Measurements from ENCODE around the gene MIEN1. TPM values are rescaled to one million over a fixed set of nuclear protein-coding genes. Genes with fewer than 3 reads are reported as not detected.

The MIEN1 gene
- total RNA-seq, 4 donors from 2014 or later = 42.8 to 81.9 (median 67.7) TPM

DNA sequence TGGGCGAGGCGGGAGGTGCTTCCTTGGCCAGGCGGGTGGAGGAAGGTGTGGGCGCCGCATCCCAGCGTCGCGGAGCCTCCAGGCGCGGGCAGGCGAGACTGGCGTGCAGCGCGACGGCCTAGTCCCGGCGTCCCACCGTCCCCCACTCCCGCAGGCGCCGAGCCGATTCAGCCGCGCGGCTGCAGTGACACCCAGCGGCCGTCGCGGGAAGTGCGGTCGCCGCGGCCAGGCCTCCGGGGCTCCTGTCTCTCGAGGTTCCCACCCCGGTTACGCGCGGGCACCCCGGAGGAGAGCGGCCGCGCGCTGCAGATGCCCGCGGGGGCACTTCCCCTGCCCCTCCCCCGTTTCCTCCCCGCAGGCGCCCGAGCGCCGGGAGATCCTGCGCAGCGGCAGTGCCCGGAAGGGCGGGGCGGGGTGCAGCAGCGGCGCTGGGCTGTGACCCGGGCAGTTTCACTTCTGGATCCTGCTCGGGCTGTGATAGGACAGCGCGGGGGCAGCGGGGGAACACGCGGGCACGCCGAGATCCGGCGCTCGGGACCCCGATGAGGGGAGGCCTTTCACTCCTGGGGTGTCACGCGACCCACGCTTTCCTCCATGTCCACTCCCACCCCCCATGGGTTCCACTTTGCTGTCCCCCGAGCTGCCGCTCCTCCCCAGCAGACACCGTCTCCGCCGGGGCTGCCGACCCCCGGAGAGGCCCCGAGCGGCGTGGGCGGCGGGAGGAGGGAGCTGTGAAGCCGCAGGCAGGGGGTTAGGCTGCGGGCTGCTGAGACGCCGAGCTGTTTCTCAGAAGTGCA lies 24.0 kb upstream of the MIEN1 start:
- peak overlapping the region; percentile 62 to 85 (median 76) for H3K4me3 ChIP-seq
- TF ChIP-seq POLR2A (IDR thresholded peaks at IDR 0.05) = peak; percentile 51 to 67
- TF ChIP-seq, protein P1, sequence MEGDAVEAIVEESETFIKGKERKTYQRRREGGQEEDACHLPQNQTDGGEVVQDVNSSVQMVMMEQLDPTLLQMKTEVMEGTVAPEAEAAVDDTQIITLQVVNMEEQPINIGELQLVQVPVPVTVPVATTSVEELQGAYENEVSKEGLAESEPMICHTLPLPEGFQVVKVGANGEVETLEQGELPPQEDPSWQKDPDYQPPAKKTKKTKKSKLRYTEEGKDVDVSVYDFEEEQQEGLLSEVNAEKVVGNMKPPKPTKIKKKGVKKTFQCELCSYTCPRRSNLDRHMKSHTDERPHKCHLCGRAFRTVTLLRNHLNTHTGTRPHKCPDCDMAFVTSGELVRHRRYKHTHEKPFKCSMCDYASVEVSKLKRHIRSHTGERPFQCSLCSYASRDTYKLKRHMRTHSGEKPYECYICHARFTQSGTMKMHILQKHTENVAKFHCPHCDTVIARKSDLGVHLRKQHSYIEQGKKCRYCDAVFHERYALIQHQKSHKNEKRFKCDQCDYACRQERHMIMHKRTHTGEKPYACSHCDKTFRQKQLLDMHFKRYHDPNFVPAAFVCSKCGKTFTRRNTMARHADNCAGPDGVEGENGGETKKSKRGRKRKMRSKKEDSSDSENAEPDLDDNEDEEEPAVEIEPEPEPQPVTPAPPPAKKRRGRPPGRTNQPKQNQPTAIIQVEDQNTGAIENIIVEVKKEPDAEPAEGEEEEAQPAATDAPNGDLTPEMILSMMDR (IDR thresholded peaks at IDR 0.05 in 4 of 5, conservative IDR thresholded peaks at IDR 0.05 in 1 of 5) = peak; percentile 85 to 100 (median 98)
- no peaks in the 10 kb centered on the region for H3K9me3 ChIP-seq
- H3K36me3 ChIP-seq = no peaks in the 10 kb centered on the region
- peaks cover 0 to 5% of the 10 kb centered on the region in 2 donors for H3K4me1 ChIP-seq
- no peaks in the 10 kb centered on the region for H3K27me3 ChIP-seq
- in situ Hi-C loops (cut with MboI; ENCODE audit: low sequenced_read_pairs in 4 of 4) (loop anchor here (5.0 to 10.0 kb wide), 3 partner anchors 130 to 200 kb away; partner anchors contain the start of gene PPP1R1B (in 2 of the 4)), intact Hi-C loops (cut with DNase I; ENCODE audit: low total_unique reads) (loop anchor here (1.0 to 10.0 kb wide), 6 partner anchors 24 to 210 kb away; partner anchors contain the start of genes LRRC3C, MIEN1, ORMDL3 and STARD3)
- peak; percentile 67 to 85 for DNase-seq
- ATAC-seq = peak; percentile 92 to 95
- H3K27ac ChIP-seq = peak overlapping the region; percentile 76 to 86 (median 83)

DNA sequence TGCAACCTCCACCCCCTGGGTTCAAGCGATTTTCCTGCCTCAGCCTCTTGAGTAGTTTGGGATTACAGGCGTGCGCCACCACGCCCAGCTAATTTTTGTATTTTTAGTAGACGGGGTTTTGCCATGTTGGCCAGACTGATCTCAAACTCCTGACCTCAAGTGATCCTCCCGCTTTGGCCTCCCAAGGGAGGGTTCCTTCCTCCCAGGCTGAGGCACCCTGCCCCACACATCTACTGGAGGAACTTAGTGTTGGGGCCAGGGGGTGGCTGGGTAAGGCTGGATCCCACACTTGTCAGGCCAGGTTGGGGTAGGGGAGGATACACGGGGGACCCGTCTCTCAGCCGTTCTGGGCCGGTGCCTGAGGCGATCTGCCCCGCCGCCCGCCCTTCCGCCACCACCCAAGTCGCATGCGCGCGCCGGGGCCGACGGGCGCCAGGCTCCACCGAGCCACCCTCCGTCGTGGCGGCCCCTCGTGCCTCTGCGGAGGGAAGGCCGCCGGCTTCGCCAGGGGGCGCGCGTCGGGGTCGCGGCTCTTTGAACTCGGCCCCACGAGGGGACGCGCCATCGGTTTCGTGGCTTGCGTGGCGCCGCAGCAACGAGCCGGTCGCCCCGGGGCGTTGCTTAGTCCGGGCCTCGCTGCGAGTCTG lies 23.3 kb upstream of the MIEN1 start:
- ATAC-seq = peak; percentile 34 to 38
- intact Hi-C loops (cut with DNase I; ENCODE audit: low total_unique reads) = loop anchor here (1.0 to 10.0 kb wide), 6 partner anchors 23 to 209 kb away; partner anchors contain the start of genes LRRC3C, MIEN1, ORMDL3 and STARD3
- in situ Hi-C loops (cut with MboI; ENCODE audit: low sequenced_read_pairs in 4 of 4) = loop anchor here (5.0 to 10.0 kb wide), 3 partner anchors 129 to 199 kb away; partner anchors contain the start of gene PPP1R1B (in 2 of the 4)

DNA sequence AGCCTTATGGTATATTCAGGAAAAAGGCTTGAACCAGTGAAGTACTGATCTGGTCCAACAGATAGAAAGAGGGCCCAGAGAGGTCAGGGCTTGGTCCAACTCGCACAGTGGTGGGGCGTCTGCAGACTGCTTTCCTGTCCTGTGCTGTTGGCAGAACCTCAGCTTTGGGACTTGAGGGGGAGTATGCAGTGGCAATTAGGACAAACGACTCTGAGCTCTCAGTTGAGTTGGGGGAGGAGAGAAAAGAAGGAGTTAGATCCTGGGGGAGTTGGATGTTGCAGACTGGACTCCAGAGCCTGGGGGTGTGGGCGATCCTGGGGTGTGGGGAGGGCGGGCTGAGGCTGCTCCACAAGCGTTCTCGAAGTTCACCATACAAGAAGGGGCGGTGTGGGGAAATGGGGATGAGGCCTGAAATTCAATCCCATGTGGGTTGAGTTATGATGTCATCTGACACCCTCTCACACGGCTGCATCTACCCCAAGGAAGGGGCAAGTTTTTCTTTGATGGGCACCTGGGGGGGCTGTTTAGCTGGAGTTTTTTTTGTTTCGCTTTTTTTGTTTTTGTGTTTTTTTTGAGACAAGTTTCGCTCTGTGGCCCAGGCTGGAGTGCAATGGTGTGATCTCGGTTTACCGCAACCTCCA lies 22.0 kb upstream of the MIEN1 start:
- H3K27me3 ChIP-seq = no peaks in the 10 kb centered on the region
- TF ChIP-seq, protein P1 (IDR thresholded peaks at IDR 0.05 in 4 of 5, conservative IDR thresholded peaks at IDR 0.05 in 1 of 5) = no peak
- no peak for TF ChIP-seq POLR2A (IDR thresholded peaks at IDR 0.05)
- H3K4me3 ChIP-seq = no peak overlapping the region
- in situ Hi-C loops (cut with MboI; ENCODE audit: low sequenced_read_pairs in 4 of 4) (loop anchor here (5.0 to 10.0 kb wide), 3 partner anchors 128 to 198 kb away; partner anchors contain the start of gene PPP1R1B (in 2 of the 4)), intact Hi-C loops (cut with DNase I; ENCODE audit: low total_unique reads) (loop anchor here (5.0 to 10.0 kb wide), 4 partner anchors 90 to 208 kb away; partner anchors contain the start of genes LRRC3C, ORMDL3 and STARD3)
- no peak overlapping the region for H3K27ac ChIP-seq
- no peaks in the 10 kb centered on the region for H3K36me3 ChIP-seq
- no peaks in the 10 kb centered on the region for H3K9me3 ChIP-seq
- ATAC-seq (no peak), DNase-seq (no peak)
- H3K4me1 ChIP-seq = peaks cover 0 to 5% of the 10 kb centered on the region in 2 donors

More for the DNA sequence above, 23.3 kb upstream of the MIEN1 start:
- Histone ChIP-seq H3K4me3 (peak overlapping the region; percentile 62 to 85 (median 76)), H3K36me3 (no peaks in the 10 kb centered on the region), H3K9me3 (no peaks in the 10 kb centered on the region), H3K27ac (peak overlapping the region; percentile 76 to 86 (median 83)), H3K4me1 (peaks cover 0 to 5% of the 10 kb centered on the region in 2 donors), H3K27me3 (no peaks in the 10 kb centered on the region)
- DNase-seq = no peak
- no peak for TF ChIP-seq POLR2A (IDR thresholded peaks at IDR 0.05)
- TF ChIP-seq, protein P1 (IDR thresholded peaks at IDR 0.05 in 4 of 5, conservative IDR thresholded peaks at IDR 0.05 in 1 of 5) = no peak

DNA sequence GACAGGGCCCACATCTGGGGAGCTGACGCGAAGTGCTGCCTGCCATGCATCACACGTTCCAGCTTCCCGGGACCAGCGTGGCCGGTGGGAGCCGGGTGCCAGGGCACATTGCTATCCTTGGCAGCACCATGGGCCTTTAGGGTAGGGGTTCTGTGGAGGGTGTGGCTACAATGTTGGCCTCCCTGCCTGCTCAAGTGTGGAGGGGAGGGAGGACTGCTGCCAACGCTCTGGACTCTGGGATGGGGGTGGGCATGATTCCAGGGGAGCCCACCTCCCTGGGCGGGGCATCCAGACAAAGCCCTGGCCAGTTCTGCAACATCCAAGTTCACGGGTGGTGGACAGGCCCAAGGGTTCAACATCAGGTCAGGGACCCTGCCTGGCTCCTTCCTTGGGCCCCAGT lies 21.3 kb upstream of the MIEN1 start:
- in situ Hi-C loops (cut with MboI; ENCODE audit: low sequenced_read_pairs in 4 of 4) = loop anchor here (5.0 to 10.0 kb wide), 3 partner anchors 127 to 197 kb away; partner anchors contain the start of gene PPP1R1B (in 2 of the 4)
- intact Hi-C loops (cut with DNase I; ENCODE audit: low total_unique reads) = loop anchor here (5.0 to 10.0 kb wide), 4 partner anchors 89 to 207 kb away; partner anchors contain the start of genes LRRC3C, ORMDL3 and STARD3
- no peak for ATAC-seq

More for the DNA sequence above, 21.3 kb upstream of the MIEN1 start:
- Histone ChIP-seq H3K27ac (no peak overlapping the region), H3K9me3 (no peaks in the 10 kb centered on the region), H3K4me3 (no peak overlapping the region), H3K36me3 (no peaks in the 10 kb centered on the region), H3K27me3 (no peaks in the 10 kb centered on the region), H3K4me1 (peaks cover 0 to 5% of the 10 kb centered on the region in 2 donors)
- DNase-seq = no peak
- no peak for TF ChIP-seq POLR2A (IDR thresholded peaks at IDR 0.05)
- TF ChIP-seq, protein P1 (IDR thresholded peaks at IDR 0.05 in 4 of 5, conservative IDR thresholded peaks at IDR 0.05 in 1 of 5) = no peak
